HG02642 (cell line): ENCODE data around the gene PHKA1.
"Not testable (repeated sequence)": the region's sequence is repeated elsewhere in the genome, so short reads cannot be mapped to it uniquely, and the experiment has no call there.

Source experiments
- ATAC-seq: cut with Tn5 transposase; IDR thresholded peaks from one replicate; pipeline ENCODE4 v1.9.1; 2021; ENCODE audit warnings: mild to moderate bottlenecking; ENCODE audit not compliant: unreplicated experiment, poor library complexity

PHKA1 gene

DNA sequence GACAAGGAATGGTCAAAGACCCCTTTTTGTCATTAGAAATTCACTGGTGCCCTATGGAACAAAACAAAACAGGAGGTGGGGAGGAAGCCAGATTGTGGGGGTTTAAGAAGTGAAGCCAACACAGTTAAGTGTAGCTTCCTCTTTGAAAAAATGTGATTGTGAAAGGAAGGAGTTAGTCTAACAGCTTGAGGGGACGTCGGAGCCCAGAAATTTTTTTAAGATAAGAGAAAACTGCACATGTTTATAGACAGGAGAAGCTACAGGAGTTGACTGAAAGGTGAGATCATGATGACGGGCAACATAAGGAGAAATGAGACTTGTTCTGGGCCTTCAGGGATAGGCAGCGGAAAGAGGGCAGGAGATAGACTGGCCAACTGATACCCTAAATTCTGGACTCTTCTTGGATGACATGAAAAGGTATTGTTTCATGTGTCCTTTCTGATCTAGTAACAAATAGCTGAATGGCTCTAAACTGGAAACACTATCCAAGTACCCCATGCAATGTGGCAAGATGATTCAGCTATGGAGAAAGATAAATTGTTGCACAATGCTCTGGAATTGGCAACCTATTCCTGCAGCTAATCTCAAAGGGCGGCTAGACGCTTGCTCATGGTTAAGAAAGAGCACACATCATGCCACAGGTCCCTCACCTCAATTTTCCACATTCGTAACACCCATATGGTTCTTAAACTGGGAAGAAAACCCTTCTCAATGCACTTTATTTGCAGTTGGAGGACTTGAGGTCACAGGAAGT is 137.8 kb downstream of the PHKA1 start:
- no peak for ATAC-seq

DNA sequence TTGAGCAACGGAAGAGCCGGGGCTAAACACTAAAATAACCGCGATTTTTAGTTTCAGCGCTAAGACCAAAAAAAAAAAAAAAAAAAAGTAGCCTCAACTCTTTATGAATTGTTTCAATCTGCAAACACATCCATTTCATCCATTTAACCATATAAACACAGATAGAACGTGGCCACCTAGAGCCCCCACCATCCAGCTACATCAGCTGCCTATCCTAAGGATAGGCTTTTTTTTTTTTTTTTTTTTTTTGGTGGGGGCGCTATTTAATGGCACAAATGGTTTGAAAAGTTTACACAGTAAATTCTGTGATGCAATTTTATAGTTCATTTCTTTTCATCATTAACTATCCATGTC is 141.0 kb downstream of the PHKA1 start:
- peak; percentile 28 for ATAC-seq

DNA sequence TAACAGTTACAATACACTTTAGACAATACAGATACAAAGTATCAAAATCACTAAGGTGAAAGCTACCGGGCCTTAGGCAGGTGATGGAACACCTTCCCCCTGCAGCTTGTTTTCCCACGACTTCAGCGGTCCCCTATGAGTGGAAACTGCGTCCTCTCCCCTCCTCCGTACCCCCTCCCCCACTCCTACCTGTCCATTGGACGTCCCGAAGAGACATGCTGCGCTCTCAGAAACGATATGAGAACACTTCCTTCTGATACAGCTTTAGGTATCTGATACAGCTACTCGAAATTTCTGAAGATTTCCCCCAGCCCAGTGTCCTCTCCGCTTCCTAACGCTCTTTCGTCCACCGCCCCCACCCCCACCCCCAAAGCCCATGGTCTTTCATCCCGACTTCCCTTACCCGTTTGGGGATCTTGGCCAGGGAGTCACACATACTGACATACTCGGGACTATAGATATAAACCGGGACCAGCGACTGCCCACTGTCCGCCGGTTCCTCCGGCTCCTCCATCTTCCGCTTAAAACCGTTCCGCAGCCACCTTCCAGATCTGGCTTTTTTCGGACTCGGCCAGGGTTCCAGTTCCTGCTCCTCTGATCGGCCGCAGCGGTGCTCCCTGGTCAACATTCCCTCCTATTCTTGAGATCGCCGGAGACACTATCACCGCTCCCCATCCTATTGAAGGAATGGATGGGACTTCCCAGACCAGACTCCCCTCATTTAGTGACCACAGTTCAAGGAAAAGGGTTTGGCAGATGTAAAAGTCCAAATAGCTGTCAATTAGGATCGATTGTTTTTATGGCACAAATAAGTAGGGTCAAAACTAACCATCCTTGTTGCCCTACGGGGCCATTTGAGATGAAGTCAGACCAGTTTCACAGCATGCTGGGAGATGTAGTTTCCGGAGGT is 141.6 kb downstream of the PHKA1 start, which contains the start of gene HDAC8:
TSS of gene HDAC8 (minus strand) at position 596 of the 910 bp plus-strand sequence. CDS start at position 514, 82 bp downstream.
- peak; percentile 98 for ATAC-seq

DNA sequence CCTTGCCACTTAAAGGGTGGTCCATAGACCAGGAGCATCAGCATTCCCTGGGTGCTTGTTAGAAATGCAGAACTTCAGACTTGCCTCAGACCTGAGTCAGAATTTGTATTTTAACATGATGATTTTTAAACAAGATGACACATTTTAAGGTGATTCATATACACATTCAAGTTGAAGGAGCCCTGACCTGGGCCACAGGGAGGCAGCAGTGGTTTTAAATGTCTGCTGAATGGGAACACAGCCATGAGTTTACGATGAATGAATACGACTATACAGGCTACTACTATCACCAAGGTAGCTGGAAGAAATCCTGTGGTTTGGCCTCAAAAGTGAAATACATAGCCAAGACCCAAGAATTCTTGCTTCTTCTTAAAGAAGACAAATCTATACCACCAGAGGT is 144.3 kb downstream of the PHKA1 start:
- no peak for ATAC-seq

DNA sequence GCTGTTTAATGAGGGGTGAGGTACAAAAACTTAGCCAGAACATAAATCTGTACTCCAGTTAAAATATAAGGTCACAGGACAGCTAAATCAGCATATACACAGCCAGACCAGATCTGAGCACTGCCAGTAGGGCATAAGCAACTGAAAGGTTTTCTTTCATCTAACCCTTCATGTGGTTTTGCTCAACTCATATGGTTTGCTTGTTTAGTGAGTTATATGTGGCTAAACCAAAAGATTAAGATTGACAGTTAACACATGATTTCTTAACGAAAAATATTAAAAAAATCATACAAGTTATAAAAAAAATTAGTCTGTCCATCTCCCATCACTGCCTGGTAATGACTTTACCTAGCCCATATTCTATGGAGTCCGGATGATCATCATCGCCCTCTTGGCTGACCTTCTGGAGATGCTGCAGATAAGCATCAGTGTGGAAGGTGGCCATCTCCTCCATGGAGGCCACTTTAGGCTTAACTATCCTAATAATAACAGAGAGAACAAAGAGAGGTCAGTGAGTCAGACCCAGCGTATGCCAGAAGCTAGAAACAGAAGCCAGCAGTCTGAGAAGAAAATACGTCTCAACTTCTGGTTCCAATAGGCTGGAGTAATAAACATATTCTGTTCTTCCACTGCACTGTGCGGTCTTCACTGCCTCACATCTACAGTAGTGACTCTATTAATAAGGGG is 145.6 kb downstream of the PHKA1 start:
- no peak for ATAC-seq

DNA sequence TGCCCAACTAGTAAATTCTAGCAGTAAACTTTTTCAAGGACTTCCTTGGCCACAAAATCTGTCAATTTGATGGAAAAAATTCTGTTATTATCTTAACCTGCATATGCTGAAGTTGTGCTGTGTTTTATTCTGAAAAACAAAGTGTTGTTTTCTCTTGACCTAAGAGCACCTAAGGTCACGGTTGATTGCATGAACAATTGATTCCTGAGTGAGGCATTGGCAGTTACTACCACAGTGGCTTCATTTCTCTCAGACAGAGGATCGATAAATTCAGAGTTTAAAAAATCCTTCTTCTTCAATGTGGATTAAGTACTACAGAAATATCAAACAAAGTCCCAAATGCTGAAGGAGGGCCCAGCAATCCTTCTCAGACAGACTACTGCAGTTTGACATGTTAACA is 147.7 kb downstream of the PHKA1 start:
- ATAC-seq, result no peak

DNA sequence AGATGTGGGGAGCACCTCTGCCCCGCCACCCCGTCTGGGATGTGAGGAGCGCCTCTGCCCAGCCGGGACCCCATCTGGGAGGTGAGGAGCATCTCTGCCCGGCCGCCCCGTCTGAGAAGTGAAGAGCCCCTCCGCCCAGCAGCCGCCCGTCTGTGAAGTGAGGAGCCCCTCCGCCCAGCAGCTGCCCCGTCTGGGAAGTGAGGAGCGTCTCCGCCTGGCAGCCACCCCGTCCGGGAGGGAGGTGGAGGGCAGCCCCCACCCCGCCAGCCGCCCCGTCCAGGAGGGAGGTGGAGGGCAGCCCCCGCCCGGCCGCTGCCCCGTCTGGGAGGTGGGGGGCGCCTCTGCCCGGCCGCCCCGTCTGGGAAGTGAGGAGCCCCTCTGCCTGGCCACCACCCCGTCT is 154.5 kb downstream of the PHKA1 start:
- ATAC-seq, result not testable (repeated sequence)

DNA sequence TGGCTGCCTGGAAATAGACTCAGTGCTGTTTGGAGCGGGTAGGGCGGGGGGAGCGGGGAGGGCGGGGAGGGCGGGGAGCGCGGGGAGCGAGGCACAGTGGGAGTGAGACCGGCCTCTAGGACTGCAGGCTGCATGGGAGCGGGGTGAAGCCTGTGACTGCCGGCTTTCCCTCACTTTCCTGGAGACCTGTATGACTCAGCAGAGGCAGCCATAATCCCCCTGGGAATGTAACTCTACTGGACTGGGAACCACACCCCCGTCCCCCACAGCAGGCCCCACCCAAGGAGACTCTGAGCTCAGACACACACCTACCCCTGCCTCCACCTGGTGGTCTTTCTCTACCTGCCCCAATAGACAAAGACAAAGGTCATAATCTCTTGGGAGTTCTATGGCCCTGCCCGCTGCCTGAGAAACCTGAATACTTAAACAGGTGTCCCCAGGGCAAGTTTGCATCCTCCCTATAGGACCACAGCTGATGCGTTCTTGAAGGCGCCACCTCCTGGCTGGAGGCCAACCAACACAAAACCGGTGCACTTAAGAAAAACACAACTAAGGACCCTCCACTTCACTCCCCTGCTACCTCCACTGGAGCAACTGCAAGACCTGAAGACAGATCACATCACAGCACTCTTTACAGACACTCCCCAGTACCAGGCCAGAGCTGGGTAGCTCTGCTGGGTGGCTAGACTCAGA is 159.5 kb downstream of the PHKA1 start:
- no peak for ATAC-seq

DNA sequence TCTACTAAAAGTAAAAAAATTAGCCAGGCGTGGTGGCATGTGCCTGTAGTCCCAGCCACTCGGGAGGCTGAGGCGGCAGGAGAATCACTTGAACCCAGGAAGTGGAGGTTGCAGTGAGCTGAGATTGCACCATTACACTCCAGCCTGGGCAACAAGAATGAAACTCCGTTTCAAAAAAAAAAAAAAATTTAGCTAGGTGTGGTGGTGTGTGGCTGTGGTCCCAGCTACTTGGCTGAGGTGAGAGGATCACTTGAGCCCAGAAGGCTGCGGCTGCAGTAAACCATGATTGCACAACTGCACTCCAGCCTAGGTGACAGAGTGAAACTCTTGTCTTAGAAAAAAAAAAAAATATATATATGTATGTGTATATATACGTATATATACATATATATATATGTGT is 161.7 kb downstream of the PHKA1 start:
- ATAC-seq, result not testable (repeated sequence)

DNA sequence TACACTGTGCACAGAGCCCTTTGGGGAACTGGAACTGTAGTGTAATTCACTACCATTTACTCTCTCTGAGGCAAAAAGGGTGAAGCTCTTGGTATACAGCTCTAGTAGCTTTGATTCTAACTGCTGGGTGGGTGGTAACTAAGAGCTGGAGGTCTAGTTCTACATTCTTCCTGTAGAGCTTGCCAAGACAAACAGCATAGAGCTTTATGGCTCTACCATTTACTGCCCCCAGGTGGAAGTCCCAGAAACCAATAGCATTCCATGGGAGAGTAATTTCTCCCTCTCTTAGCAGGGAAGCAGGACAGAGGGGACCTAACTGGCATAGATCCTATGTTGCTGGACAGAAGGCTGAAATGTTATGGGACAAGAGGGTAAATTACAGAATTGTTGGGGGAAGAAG is 168.1 kb downstream of the PHKA1 start:
- no peak for ATAC-seq

DNA sequence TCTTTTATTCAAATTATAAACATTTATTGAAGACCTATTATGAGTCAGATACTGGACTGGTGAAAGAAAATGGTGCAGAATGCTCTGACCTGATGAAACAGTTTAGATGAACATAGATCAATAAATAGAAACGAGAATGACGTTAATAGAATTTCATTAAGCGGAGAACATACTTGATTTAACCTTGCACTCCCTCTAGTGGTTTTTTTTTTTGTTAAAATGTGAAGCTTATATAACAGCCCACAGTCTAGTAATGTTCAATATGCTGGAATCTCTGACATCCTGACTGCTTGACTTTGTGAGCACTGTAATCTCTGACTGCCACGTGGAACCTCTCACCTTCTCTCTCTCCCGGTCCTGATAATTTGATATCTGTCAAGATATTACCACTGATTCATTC is 173.8 kb downstream of the PHKA1 start:
- no peak for ATAC-seq

DNA sequence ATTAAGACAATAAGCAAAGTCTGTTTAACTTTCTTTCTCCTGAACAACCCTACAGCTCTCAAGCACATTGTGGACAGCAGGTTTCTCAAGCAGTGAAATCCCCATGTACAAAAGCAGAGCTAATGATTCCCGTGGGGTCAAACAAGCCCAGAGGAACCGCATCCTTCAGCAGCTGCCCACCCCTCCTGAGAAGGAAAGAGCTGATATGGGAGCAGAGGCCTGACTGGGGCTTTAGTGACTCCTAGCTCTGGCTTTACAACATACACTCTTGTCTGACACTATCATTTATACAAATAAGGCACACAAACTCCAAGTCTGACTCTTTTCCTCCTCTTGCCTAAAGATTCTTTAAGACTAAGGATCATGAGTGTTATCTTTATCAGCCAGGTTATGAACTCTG is 174.3 kb downstream of the PHKA1 start:
- ATAC-seq, result no peak

DNA sequence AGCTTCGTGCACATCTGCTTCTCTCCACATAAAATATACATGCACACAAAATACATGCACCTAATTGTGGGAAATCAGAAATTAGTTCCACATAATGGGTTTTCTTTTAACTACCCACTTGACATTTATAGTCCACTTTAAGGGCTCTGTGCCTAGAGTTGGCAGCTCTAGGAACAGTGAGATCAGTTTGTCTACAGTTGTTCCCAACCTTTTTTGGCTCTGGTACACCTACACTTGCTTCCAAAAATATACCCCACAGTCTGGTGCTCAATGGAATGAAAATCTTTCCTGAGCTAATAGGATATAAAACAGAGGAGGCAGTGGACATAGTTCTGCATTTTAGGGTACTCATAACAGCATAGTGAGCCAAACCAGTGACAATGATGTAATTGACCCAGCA is 177.6 kb downstream of the PHKA1 start:
- no peak for ATAC-seq

DNA sequence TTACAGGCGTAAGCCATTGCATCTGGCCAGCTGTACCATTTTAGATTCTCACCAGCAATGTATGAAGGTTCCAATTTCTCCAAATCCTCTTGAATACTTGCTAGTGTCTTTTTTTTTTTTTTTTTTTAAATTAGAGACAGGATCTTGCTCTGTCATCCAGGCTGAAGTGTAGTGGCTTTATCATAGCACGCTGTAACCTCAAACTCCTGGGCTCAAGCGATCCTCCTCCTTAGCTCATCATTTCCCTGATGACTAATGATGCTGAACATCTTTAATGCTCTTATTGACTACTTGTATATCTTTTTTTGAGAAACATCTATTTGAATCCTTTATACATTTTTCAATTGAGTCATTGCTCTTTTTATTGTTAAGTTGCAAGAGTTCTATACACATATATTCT is 181.7 kb downstream of the PHKA1 start:
- no peak for ATAC-seq
